Kidney epithelial cell (primary cell): ENCODE results near the gene GPC6. TPM values are rescaled to one million over a fixed set of nuclear protein-coding genes. Genes with fewer than 3 reads are reported as not detected.

ENCODE experiments used
- DNase-seq: peaks from one replicate; pipeline ENCODE4 v3.0.0-alpha.2; 2010; ENCODE audit warnings: low read depth
- H3K27me3 ChIP-seq: 2 replicates; pipeline ENCODE4 v1.6.0; 2011; ENCODE audit warnings: low read length; ENCODE audit not compliant: control insufficient read depth, insufficient read depth
- H3K36me3 ChIP-seq: 2 replicates; pipeline ENCODE4 v1.5.1; 2011; ENCODE audit warnings: low read length; ENCODE audit not compliant: control insufficient read depth, insufficient read depth
- H3K4me3 ChIP-seq: 2 replicates; pipeline ENCODE4 v1.5.1; 2011; ENCODE audit warnings: low read depth, mild to moderate bottlenecking, control low read depth, low read length
- total RNA-seq: library from RNA; depleted of rRNA; stranded (reverse); fragments of >200 nt; gene quantifications from 2 replicates; pipeline ENCODE4 v1.2.3, GENCODE V29; 2015
- TF ChIP-seq, protein P1 (sequence below): IDR thresholded peaks from 2 replicates; pipeline ENCODE4 v1.5.1; 2011; ENCODE audit warnings: mild to moderate bottlenecking, moderate library complexity, low read length, control low read depth, inconsistent platforms; ENCODE audit not compliant: insufficient read depth, poor library complexity, severe bottlenecking

Gene GPC6
- total RNA-seq, 1 donor from 2014 or later, result 62.7 TPM

DNA sequence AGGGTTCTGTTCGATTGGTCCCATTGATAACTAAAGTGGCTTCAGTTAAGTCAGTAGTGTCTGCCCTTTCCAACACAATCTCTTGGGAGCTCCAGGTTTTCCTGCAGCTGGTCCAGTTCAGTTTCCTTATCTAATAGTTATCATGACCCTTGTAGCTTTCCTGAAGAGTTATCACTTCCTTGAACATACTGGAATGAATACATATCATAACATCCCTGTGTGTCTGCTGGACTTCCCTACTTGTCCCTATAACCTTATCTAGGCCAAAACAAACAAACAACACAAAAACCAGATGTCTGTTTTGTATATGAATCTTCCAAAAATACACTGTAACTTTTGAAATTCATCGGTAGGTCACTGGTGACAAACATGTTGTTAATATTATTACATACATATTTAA is 1085.3 kb downstream of the GPC6 start:
- H3K4me3 ChIP-seq, result no peak overlapping the region
- TF ChIP-seq, protein P1, sequence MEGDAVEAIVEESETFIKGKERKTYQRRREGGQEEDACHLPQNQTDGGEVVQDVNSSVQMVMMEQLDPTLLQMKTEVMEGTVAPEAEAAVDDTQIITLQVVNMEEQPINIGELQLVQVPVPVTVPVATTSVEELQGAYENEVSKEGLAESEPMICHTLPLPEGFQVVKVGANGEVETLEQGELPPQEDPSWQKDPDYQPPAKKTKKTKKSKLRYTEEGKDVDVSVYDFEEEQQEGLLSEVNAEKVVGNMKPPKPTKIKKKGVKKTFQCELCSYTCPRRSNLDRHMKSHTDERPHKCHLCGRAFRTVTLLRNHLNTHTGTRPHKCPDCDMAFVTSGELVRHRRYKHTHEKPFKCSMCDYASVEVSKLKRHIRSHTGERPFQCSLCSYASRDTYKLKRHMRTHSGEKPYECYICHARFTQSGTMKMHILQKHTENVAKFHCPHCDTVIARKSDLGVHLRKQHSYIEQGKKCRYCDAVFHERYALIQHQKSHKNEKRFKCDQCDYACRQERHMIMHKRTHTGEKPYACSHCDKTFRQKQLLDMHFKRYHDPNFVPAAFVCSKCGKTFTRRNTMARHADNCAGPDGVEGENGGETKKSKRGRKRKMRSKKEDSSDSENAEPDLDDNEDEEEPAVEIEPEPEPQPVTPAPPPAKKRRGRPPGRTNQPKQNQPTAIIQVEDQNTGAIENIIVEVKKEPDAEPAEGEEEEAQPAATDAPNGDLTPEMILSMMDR, result no peak
- no peaks in the 10 kb centered on the region for H3K27me3 ChIP-seq
- no peaks in the 10 kb centered on the region for H3K36me3 ChIP-seq
- no peak for DNase-seq

- no peaks in the 10 kb centered on the region for H3K27me3 ChIP-seq
- DNase-seq, result no peak
- TF ChIP-seq, protein P1, result no peak
- no peaks in the 10 kb centered on the region for H3K36me3 ChIP-seq
- no peak overlapping the region for H3K4me3 ChIP-seq
These were observed 1086.1 kb downstream of the GPC6 start for GRCh38 chr13:94312511-94313216.

- TF ChIP-seq, protein P1, result no peak
- no peak for DNase-seq
- Histone ChIP-seq H3K4me3 (no peak overlapping the region), H3K27me3 (no peaks in the 10 kb centered on the region), H3K36me3 (no peaks in the 10 kb centered on the region)
These were observed 1086.8 kb downstream of the GPC6 start for GRCh38 chr13:94313321-94313910.

DNA sequence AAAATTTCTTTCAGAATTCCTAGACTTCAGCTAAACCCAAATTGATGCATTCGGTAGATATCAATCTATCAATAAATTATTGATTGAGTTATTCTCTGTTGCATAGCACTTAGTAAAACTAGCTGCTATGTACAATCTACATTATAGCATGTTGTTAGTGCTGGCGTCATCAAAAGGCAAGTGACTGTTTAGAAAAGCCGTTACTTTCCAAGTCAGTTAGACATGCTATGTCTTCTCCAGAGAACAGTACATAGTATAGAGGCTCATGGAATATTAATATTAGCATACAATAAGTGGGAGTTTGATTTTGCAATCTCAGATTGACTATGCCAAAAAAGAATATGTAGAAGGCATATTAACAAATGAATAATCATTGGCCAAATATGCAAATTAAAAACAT is 1087.3 kb downstream of the GPC6 start:
- DNase-seq, result no peak
- H3K4me3 ChIP-seq, result no peak overlapping the region
- H3K27me3 ChIP-seq, result no peaks in the 10 kb centered on the region
- TF ChIP-seq, protein P1, result no peak
- H3K36me3 ChIP-seq, result no peaks in the 10 kb centered on the region

DNA sequence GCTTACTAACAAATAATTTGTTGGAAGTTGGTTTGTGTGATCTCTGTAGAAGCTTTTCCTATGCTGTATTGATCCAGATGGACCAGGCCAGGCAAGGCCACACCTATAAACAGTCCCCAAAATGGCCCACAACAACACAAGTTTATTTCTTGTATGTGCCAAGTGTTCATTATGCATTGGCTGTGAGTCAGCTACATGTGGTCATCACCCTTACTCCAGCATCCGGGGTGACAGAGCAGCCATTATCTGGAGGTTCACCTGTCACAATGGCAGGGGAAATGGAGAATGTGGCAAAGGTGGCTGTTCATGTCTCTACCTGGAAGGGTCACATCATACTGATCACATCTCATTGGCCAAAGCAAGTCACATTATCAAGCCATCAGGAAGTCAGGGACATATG is 1088.6 kb downstream of the GPC6 start:
- no peak for DNase-seq
- Histone ChIP-seq H3K27me3 (no peaks in the 10 kb centered on the region), H3K4me3 (no peak overlapping the region), H3K36me3 (no peaks in the 10 kb centered on the region)
- TF ChIP-seq, protein P1, result no peak
